Measurements from ENCODE around the gene MAP4K4.

Gene MAP4K4

GRCh38 chr2:101854877-101855276, 157.4 kb downstream of the MAP4K4 start:
- no peak for TF ChIP-seq GATA3 (IDR thresholded peaks at IDR 0.05; ENCODE audit: low read depth, low read length)
- no peak for TF ChIP-seq GATA2 (IDR thresholded peaks at IDR 0.05; ENCODE audit: low read depth, low read length)

DNA sequence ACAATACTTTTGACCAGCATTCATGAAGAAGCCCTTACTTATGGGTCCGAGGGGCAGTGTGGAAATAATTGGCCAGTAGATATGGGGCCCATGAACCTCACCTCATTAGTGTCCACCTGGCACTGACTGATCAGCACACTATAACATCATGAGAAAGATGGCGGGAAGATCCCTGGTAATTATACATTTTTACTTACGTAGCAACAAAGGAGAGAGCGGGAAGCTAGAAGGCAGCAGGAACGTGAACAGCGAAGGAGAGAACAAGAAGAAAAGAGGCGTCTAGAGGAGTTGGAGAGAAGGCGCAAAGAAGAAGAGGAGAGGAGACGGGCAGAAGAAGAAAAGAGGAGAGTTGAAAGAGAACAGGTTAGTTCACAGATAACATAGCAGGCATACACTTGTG, 158.3 kb downstream of the MAP4K4 start:
- TF ChIP-seq GATA2 (IDR thresholded peaks at IDR 0.05; ENCODE audit: low read depth, low read length) (no peak), GATA3 (IDR thresholded peaks at IDR 0.05; ENCODE audit: low read depth, low read length) (no peak)

DNA sequence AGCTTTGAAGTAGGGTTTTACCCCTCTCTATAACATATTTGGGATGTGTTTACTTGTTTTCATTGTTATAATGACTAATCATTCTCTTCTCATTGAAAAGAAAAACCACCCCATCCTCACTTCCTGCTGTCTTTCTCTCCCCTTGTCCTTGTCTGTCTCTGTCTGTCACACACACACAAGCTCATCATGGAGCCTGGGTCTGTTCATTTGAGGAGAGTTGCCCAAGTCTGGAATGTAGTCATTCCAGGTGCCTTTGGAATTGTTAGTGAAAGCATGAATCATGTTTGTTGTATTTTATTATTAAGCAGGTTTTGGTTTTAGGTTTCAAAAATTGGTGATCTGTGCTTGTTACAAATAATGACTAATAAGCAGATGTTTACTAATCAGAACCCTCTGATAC, 160.7 kb downstream of the MAP4K4 start:
- no peak for TF ChIP-seq GATA2 (IDR thresholded peaks at IDR 0.05; ENCODE audit: low read depth, low read length)
- TF ChIP-seq GATA3 (IDR thresholded peaks at IDR 0.05; ENCODE audit: low read depth, low read length) = no peak

DNA sequence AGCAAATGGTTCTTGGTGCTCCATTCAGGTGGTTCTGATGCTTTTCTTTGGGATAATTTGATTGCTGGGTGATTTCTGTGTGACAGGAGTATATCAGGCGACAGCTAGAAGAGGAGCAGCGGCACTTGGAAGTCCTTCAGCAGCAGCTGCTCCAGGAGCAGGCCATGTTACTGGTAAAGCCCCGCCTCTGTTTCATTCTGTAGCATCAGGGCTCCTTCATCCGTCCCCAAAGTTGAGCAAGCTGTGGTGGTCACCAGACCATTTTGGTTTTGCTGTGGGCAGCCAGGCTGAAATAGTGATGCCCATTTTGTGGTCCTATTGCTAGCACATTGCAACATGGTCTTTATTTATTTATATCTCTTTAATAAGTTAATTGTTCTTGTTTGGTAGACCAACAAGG, 161.4 kb downstream of the MAP4K4 start:
- TF ChIP-seq GATA3 (IDR thresholded peaks at IDR 0.05; ENCODE audit: low read depth, low read length) (no peak), GATA2 (IDR thresholded peaks at IDR 0.05; ENCODE audit: low read depth, low read length) (no peak)

- TF ChIP-seq GATA3 (IDR thresholded peaks at IDR 0.05; ENCODE audit: low read depth, low read length) = no peak
- no peak for TF ChIP-seq GATA2 (IDR thresholded peaks at IDR 0.05; ENCODE audit: low read depth, low read length)
These were observed 162.1 kb downstream of the MAP4K4 start for GRCh38 chr2:101859604-101860003.

- TF ChIP-seq GATA3 (IDR thresholded peaks at IDR 0.05; ENCODE audit: low read depth, low read length) (no peak), GATA2 (IDR thresholded peaks at IDR 0.05; ENCODE audit: low read depth, low read length) (no peak)
These were observed 162.7 kb downstream of the MAP4K4 start for GRCh38 chr2:101860157-101860556.

- TF ChIP-seq GATA2 (IDR thresholded peaks at IDR 0.05; ENCODE audit: low read depth, low read length) (no peak), GATA3 (IDR thresholded peaks at IDR 0.05; ENCODE audit: low read depth, low read length) (no peak)
These were observed 163.3 kb downstream of the MAP4K4 start for GRCh38 chr2:101860782-101861181.

- no peak for TF ChIP-seq GATA3 (IDR thresholded peaks at IDR 0.05; ENCODE audit: low read depth, low read length)
These were observed 163.9 kb downstream of the MAP4K4 start for GRCh38 chr2:101861382-101861781.

DNA sequence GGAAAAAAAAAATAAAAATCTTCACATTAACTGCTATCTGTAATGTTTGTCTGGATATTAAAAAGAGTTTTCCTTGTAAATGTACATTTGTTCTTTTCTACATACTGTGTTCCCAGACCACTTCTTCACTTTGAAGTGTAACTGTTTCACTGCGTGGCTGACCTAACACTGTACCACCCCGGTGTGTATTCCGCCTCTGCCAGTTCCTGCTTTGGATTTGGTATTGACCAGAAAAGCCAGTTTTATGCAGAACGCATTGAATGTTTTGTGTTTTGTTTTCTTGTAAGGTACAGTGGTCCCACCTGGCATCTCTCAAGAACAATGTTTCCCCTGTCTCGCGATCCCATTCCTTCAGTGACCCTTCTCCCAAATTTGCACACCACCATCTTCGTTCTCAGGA, 166.0 kb downstream of the MAP4K4 start:
- TF ChIP-seq GATA2 (IDR thresholded peaks at IDR 0.05; ENCODE audit: low read depth, low read length) (no peak), GATA3 (IDR thresholded peaks at IDR 0.05; ENCODE audit: low read depth, low read length) (no peak)

DNA sequence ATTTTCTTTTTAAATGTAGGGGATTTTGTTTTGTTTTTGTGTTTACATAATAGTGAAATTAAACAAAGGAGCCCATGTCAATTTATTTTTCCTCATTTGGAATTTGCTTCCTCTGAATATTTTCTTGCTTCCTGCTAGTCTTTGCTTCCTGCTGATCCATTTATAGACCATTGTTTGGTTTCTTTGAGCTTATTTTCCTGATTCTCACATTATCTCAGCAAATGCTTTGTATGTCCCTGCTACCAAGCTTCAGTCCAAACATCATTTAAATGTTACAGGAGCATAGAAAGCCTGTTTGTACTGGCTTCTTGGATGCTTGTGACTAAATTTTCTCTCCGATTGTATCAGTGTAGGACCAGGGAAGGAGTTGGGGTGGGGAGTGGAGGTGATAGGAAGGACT, 166.9 kb downstream of the MAP4K4 start:
- TF ChIP-seq GATA2 (IDR thresholded peaks at IDR 0.05; ENCODE audit: low read depth, low read length) (no peak), GATA3 (IDR thresholded peaks at IDR 0.05; ENCODE audit: low read depth, low read length) (no peak)

GRCh38 chr2:101868525-101868924, 171.0 kb downstream of the MAP4K4 start:
- TF ChIP-seq GATA2 (IDR thresholded peaks at IDR 0.05; ENCODE audit: low read depth, low read length) (no peak), GATA3 (IDR thresholded peaks at IDR 0.05; ENCODE audit: low read depth, low read length) (no peak)

DNA sequence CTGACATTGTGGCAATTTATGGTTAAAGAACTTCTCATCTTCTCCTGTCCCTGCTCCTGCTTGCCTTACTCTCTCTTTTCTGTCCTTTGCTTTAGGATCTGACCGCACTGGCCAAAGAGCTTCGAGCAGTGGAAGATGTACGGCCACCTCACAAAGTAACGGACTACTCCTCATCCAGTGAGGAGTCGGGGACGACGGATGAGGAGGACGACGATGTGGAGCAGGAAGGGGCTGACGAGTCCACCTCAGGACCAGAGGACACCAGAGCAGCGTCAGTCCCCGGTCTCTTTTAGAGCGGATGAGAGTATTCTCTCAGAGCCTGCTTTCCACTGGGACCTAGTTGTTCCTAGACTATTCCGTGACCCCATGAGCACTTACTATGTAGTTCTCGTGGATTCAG, 172.0 kb downstream of the MAP4K4 start:
- TF ChIP-seq GATA3 (IDR thresholded peaks at IDR 0.05; ENCODE audit: low read depth, low read length) = no peak
- no peak for TF ChIP-seq GATA2 (IDR thresholded peaks at IDR 0.05; ENCODE audit: low read depth, low read length)

DNA sequence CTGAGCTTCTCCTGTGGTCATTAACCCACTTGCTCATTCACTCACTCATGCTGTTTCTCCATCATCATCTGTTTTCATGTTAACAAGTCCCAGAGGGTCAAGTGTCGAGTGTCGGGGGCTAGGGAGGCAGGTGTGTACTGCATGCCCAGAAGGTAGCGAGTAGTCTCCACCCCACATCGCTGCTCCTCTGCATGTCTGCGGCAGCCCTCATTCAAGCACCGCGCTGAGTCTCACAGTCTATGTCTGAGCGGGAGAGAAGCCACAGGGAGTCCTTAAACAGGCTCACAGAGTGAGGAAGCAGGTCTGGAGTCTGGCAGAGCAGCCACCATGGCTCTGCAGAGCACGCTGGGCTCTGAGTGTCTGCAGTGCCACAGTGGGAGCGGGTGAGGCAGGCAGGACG, 172.9 kb downstream of the MAP4K4 start:
- TF ChIP-seq GATA3 (IDR thresholded peaks at IDR 0.05; ENCODE audit: low read depth, low read length) (no peak), GATA2 (IDR thresholded peaks at IDR 0.05; ENCODE audit: low read depth, low read length) (no peak)

DNA sequence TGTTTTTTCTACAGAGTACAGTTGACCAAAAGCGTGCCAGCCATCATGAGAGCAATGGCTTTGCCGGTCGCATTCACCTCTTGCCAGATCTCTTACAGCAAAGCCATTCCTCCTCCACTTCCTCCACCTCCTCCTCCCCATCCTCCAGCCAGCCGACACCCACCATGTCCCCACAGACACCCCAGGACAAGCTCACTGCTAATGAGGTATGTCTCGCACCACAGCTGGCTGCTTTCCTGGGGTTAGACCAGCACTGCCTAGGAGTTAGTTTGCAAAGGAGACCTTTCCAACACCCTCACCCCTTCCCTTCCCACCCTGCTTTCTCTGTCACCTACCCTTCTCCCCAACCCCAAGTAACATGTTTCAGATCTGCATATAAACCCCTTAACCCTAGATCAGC, 174.0 kb downstream of the MAP4K4 start:
- no peak for TF ChIP-seq GATA3 (IDR thresholded peaks at IDR 0.05; ENCODE audit: low read depth, low read length)
- no peak for TF ChIP-seq GATA2 (IDR thresholded peaks at IDR 0.05; ENCODE audit: low read depth, low read length)

- TF ChIP-seq GATA3 (IDR thresholded peaks at IDR 0.05; ENCODE audit: low read depth, low read length) (no peak), GATA2 (IDR thresholded peaks at IDR 0.05; ENCODE audit: low read depth, low read length) (no peak)
These were observed 175.0 kb downstream of the MAP4K4 start for GRCh38 chr2:101872480-101872879.

DNA sequence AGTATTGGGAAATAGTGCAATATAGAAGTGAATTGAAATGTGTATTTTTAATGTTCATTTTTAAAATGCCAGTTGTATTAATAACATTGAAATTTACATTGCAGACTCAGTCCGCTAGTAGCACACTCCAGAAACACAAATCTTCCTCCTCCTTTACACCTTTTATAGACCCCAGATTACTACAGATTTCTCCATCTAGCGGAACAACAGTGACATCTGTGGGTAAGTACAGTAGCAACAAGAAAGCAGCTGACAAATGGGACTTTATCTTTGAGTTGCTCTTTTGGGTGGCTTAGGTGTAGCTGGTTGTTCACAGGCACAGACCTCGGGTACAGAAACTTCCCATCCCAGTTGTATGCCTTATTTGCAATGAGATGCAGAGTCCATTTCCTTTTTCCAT, 176.0 kb downstream of the MAP4K4 start:
- TF ChIP-seq GATA3 (IDR thresholded peaks at IDR 0.05; ENCODE audit: low read depth, low read length) (no peak), GATA2 (IDR thresholded peaks at IDR 0.05; ENCODE audit: low read depth, low read length) (no peak)

Data from SH-SY5Y (cell line).